BLaER1 (cell line): Measurements from ENCODE around the gene C1QTNF9.

Experiments
- H3K27ac ChIP-seq: shearing (Covaris generic); formaldehyde crosslinking; 2 replicates; pipeline ENCODE4 v1.8.1; 2022
- H3K27me3 ChIP-seq: shearing (Covaris generic); formaldehyde crosslinking; 2 replicates; pipeline ENCODE4 v1.8.1; 2022
- H3K36me3 ChIP-seq: shearing (Covaris generic); formaldehyde crosslinking; 2 replicates; pipeline ENCODE4 v1.8.1; 2022
- H3K4me1 ChIP-seq: shearing (Covaris generic); formaldehyde crosslinking; 2 replicates; pipeline ENCODE4 v1.8.1; 2022
- H3K4me2 ChIP-seq: shearing (Covaris generic); formaldehyde crosslinking; 2 replicates; pipeline ENCODE4 v1.8.1; 2022
- H3K4me3 ChIP-seq: shearing (Covaris generic); formaldehyde crosslinking; 2 replicates; pipeline ENCODE4 v1.8.1; 2022
- H3K9ac ChIP-seq: shearing (Covaris generic); formaldehyde crosslinking; 2 replicates; pipeline ENCODE4 v1.8.1; 2022
- H3K9me3 ChIP-seq: shearing (Covaris generic); formaldehyde crosslinking; 2 replicates; pipeline ENCODE4 v1.8.1; 2022
- H4K20me1 ChIP-seq: shearing (Covaris generic); formaldehyde crosslinking; 2 replicates; pipeline ENCODE4 v1.8.1; 2022
- Cebpa-rat ChIP-seq: shearing (Covaris generic); IDR thresholded peaks from 2 replicates; pipeline ENCODE4 v1.8.1; 2022

Gene C1QTNF9

DNA sequence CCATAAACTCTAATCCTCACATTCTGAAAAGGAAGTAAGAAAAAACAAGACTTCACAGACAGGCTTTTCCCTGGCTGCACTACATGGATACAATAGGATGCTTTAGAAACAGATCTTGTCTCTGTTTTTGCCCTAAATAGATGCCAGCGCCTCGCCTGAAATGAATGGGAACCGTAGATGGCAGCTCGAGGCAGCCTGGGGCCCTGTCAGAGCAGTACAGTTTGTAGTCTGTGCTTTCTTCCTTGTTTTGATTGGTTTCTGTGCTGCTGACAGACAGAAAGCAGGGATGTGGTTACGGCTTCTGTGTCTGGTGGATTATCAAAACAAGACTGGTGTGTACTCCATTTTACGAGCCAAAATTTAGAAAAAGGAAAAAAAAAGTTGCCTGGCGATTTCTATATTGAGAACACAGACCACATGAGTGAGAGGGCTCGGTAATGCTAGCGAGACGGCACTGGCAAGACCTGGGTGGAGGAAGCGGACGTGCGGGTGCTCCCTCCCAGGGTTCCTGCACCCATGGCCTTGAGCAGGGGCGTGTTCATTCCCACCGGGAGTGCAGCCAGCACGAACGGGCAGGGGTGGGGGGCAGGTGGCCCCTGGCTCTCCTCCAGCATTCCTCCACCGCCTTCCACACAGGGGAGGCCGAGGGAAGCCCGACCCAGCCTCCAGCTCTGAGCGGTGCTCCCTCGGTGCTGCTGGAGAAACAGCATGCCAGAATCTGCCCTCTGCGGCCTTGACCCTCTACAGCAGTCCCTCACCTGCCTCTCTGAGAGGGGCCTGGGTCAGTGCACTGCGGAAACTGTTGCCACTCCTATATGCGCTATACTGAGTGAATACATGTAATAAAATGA lies 37.6 kb upstream of the C1QTNF9 start:
- H3K9ac ChIP-seq = peak overlapping the region; percentile 78
- peak overlapping the region; percentile 94 for H3K4me2 ChIP-seq
- no peak for TF ChIP-seq Cebpa-rat
- H4K20me1 ChIP-seq = no peaks in the 10 kb centered on the region
- no peaks in the 10 kb centered on the region for H3K36me3 ChIP-seq
- H3K4me1 ChIP-seq = peaks cover 80% of the 10 kb centered on the region
- peak overlapping the region; percentile 58 for H3K4me3 ChIP-seq
- H3K9me3 ChIP-seq = no peaks in the 10 kb centered on the region
- no peaks in the 10 kb centered on the region for H3K27me3 ChIP-seq
- H3K27ac ChIP-seq = peak overlapping the region; percentile 90

DNA sequence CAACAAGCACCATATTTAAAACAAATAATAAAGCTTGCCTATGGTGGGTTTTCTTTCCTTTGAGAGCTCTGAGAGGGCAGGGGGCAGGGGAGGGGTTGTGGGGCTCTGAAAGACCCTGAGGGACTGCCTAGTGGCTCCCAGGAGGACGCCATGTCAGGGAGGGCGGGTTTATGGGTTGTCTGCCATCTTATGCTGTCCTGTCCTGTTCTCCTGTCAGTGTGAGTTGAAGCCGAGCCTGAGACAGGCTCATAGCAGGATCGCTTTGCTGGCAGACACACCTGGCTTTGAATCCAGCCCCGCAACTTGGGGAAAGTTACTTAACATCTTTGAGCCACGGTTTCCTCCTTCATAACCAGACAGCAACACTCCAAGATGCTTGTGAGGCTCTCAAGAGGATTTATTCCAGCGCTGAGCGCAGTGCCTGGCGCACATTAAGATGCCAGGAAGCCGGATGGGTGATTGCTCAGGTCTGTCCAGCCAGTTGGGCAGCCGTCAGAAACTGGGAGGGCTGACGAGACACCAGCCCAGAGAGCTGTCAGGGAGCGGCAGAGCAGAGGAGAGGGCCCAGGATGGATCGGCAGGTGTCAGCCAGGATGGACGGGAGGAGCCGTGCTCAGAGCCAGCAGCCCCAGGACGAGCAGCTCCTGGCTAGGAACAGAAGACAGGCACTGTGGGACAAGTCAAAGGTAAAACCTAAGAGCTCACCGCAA lies 36.8 kb upstream of the C1QTNF9 start:
- Histone ChIP-seq H3K4me1 (peaks cover 74% of the 10 kb centered on the region), H3K9ac (peak overlapping the region; percentile 78), H3K27me3 (no peaks in the 10 kb centered on the region), H3K36me3 (no peaks in the 10 kb centered on the region), H3K9me3 (no peaks in the 10 kb centered on the region), H4K20me1 (no peaks in the 10 kb centered on the region), H3K4me3 (peak overlapping the region; percentile 58), H3K27ac (peak overlapping the region; percentile 90), H3K4me2 (peak overlapping the region; percentile 94)
- no peak for TF ChIP-seq Cebpa-rat

DNA sequence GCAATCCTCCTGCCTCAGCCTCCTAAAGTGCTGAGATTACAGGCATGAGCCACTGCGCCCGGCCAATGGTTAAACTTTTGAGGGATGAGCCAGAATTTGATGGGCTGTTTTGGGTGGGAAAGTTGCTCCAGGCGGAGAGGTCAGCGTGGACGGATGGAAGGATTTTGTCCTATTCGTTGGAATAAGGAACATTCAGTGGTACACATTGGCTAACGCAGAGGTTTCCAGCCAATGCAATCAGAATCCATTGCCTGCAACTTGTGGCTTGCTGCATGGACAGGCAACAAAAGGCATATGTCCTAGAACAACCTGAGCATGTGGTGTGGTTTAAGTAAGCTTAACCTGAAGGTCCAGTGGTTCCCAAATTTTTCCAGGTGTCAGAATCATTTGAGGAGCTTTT lies 35.5 kb upstream of the C1QTNF9 start:
- no peaks in the 10 kb centered on the region for H3K36me3 ChIP-seq
- no peak overlapping the region for H3K9ac ChIP-seq
- peak overlapping the region; percentile 79 for H3K4me2 ChIP-seq
- peak overlapping the region; percentile 72 for H3K27ac ChIP-seq
- H3K27me3 ChIP-seq = no peaks in the 10 kb centered on the region
- H3K4me3 ChIP-seq = no peak overlapping the region
- no peaks in the 10 kb centered on the region for H3K9me3 ChIP-seq
- peaks cover 76% of the 10 kb centered on the region for H3K4me1 ChIP-seq
- no peaks in the 10 kb centered on the region for H4K20me1 ChIP-seq
- TF ChIP-seq Cebpa-rat = no peak

DNA sequence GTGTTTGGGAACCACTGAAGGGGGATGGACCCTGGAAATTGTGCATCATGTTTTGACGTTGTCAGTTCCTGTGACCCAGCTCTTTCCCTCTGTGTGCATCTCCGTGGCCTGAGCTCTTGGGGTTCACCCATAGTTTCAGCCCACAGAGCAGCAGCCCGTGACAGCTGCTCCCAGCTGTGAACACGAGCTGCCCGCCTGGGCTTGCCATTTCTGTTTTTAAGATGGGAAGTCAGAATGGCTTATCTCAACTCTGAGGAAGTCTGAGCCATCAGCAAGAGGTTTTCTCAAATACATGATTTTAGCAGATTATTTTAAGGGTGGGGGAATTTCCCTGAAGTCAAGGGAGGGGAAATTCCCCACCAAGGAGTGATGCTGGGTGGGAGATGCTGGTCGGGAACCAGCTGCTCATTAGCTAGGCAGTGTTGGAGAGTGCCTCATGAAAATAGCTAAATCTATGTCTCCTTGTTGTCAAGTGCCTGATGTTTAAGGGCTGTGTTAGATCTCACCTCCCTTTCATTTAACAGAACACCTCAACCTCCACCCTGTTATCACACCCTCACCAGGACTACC lies 34.8 kb upstream of the C1QTNF9 start:
- Histone ChIP-seq H3K9me3 (no peaks in the 10 kb centered on the region), H3K36me3 (no peaks in the 10 kb centered on the region), H3K27me3 (no peaks in the 10 kb centered on the region), H3K27ac (peak overlapping the region; percentile 72), H3K4me1 (peaks cover 82% of the 10 kb centered on the region), H3K4me2 (peak overlapping the region; percentile 79), H3K9ac (no peak overlapping the region; the same call in 1 of the 2 replicates), H3K4me3 (no peak overlapping the region), H4K20me1 (no peaks in the 10 kb centered on the region)
- no peak for TF ChIP-seq Cebpa-rat

DNA sequence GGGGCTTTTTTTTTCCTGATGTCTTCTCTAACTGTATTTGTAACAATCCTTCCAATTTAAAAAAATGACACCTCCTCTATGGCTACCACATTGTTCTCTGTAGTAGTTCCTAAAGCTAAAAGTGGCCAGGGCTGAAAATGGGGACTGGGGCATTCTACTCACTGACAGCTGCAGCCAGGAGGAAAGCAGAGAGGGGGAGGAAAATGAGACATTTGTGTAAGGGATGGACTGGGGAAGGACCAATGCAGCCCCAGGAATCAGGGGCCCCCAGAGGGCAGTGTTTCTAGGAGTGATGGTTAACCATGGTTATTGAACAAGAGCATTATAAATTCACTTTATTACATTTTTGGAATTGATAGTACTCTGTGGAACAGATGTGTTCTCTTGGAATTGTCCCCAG lies 34.3 kb upstream of the C1QTNF9 start:
- H3K4me2 ChIP-seq = peak overlapping the region; percentile 79
- H3K27ac ChIP-seq = peak overlapping the region; percentile 72
- H4K20me1 ChIP-seq = no peaks in the 10 kb centered on the region
- H3K4me3 ChIP-seq = no peak overlapping the region
- TF ChIP-seq Cebpa-rat = no peak
- H3K4me1 ChIP-seq = peaks cover 85% of the 10 kb centered on the region
- H3K27me3 ChIP-seq = no peaks in the 10 kb centered on the region
- H3K9ac ChIP-seq = no peak overlapping the region; the same call in 1 of the 2 replicates
- H3K9me3 ChIP-seq = no peaks in the 10 kb centered on the region
- no peaks in the 10 kb centered on the region for H3K36me3 ChIP-seq

DNA sequence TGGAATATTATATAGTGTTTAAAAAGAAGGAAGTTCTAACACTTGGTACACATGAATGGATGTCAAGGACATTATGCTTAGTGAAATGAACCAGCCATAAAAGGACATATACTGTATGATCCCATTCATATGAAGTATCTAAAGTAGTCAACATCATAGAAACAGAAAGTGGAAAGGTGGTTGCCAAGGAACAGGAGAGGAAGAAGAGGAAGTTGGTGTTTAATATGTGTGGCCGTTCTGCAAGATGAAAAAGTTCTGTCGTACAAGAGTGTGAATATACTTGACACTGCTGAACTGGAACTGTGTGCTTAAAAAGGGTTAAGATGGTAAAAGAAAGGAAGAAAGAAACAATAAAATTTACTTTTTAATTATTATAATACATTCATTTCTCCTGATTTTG lies 33.1 kb upstream of the C1QTNF9 start:
- peaks cover 85% of the 10 kb centered on the region for H3K4me1 ChIP-seq
- H3K9ac ChIP-seq = no peak overlapping the region
- TF ChIP-seq Cebpa-rat = no peak
- H3K9me3 ChIP-seq = no peaks in the 10 kb centered on the region
- no peaks in the 10 kb centered on the region for H3K36me3 ChIP-seq
- no peaks in the 10 kb centered on the region for H4K20me1 ChIP-seq
- H3K27me3 ChIP-seq = no peaks in the 10 kb centered on the region
- peak overlapping the region; percentile 79; the same call in 1 of the 2 replicates for H3K4me2 ChIP-seq
- no peak overlapping the region for H3K4me3 ChIP-seq
- H3K27ac ChIP-seq = no peak overlapping the region

DNA sequence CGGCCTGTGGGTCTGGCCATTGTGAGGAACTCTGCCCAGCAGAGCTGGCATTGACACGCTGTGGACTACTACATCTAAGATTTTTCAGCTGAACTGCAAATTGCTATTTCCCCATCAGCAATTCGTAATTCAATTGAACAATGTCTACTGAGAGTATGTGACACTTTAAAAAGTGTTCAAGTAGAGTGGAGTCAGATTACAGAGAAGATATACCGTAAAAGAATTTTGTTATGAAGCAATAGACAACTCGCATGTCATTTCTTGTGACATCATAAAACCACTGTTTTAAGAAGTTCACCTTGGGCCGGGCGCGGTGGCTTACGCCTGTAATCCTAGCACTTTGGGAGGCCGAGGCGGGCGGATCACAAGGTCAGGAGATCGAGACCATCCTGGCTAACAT lies 32.5 kb upstream of the C1QTNF9 start:
- Histone ChIP-seq H3K9ac (no peak overlapping the region), H3K27me3 (no peaks in the 10 kb centered on the region), H3K27ac (no peak overlapping the region), H3K4me1 (peaks cover 85% of the 10 kb centered on the region), H3K9me3 (no peaks in the 10 kb centered on the region), H3K4me3 (no peak overlapping the region), H3K4me2 (no peak overlapping the region), H4K20me1 (no peaks in the 10 kb centered on the region), H3K36me3 (no peaks in the 10 kb centered on the region)
- TF ChIP-seq Cebpa-rat = no peak

DNA sequence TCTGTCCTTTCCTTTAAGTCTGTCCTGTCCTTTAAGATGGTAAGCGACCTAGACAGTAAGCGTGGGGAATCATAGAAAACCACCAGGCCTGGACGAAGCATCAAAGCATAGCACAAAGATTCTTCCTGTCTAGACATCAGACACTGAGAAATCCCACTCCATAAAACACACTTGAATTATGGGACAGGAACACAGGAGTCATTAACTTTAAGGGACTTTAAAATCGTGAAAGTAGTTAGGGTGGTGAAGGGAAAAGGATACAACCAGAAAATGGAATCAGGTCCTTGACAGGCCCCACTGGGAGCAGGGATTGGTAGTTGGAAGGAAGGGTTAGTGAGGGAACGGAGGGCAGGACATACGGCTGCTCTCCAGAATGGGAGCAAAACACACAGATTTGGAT lies 31.6 kb upstream of the C1QTNF9 start:
- H3K9ac ChIP-seq = no peak overlapping the region
- TF ChIP-seq Cebpa-rat = no peak
- no peak overlapping the region for H3K27ac ChIP-seq
- H3K4me2 ChIP-seq = no peak overlapping the region
- H3K27me3 ChIP-seq = no peaks in the 10 kb centered on the region
- H3K4me3 ChIP-seq = no peak overlapping the region
- no peaks in the 10 kb centered on the region for H4K20me1 ChIP-seq
- peaks cover 76% of the 10 kb centered on the region for H3K4me1 ChIP-seq
- no peaks in the 10 kb centered on the region for H3K9me3 ChIP-seq
- no peaks in the 10 kb centered on the region for H3K36me3 ChIP-seq

DNA sequence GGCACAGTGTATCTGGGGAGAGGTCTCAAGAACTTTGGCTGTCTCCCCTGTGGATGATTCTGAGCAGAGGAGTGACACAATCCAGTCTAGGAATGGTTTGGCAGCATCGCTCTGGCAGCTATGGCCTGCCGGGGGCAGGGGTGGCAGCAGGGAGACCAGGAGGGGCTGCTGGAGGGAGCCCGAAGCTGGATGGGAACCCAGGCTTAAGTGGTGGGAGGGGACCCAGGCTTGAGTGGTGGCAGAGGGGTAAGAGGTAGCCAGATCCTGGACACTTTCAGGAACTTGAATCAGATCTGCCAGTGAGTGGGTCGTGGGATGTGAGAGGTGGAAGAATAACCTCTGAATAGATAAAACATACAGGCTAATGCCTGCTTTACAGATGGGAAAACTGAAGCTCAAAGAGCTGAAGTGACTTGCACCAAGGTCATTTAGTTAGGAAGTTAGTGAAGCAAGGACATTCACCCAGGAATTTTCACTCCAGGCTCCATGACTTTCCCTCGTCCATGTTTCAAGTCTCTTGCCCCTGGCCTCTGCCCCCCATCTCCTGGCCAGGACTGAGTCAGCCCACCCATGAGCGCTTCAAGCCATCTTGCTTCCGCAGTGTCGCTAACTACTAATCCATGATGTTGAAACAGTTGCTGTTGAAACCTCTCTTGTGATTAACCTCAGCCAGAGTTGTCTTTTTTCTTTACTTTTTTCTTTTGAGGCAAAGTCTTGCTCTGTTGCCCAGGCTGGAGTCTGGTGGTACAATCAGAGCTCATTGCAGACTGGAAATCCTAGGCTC lies 29.9 kb upstream of the C1QTNF9 start:
- Histone ChIP-seq H3K4me3 (no peak overlapping the region), H3K9me3 (no peaks in the 10 kb centered on the region), H3K27ac (no peak overlapping the region), H4K20me1 (no peaks in the 10 kb centered on the region), H3K4me2 (no peak overlapping the region), H3K4me1 (peaks cover 58% of the 10 kb centered on the region), H3K9ac (no peak overlapping the region), H3K36me3 (peaks cover 6% of the 10 kb centered on the region; the same call in 1 of the 2 replicates), H3K27me3 (no peaks in the 10 kb centered on the region)
- no peak for TF ChIP-seq Cebpa-rat
